Caco-2 (cell line): ENCODE measurements around the gene TMEM239. TPM values are rescaled to one million over a fixed set of nuclear protein-coding genes. Genes with fewer than 3 reads are reported as not detected.
"Not testable (repeated sequence)": the region's sequence is repeated elsewhere in the genome, so short reads cannot be mapped to it uniquely, and the experiment has no call there.

Experiments used
- BruUV-seq: library from RNA; stranded (reverse); fragments of 400-500 nt; replicated peaks from 2 replicates; lab custom pipeline; 2021; lab: Mats Ljungman, UMichigan
- CTCF ChIA-PET: fragments of 300-600 bp; sonication (Branson Sonifier 250); formaldehyde crosslinking; loops from one replicate; lab custom pipeline; 2022; ENCODE audit warnings: antibody characterized with exemption; lab: Charles Lee
- POLR2A ChIA-PET: fragments of 300-600 bp; sonication (Branson Sonifier 250); formaldehyde crosslinking; loops from one replicate; lab custom pipeline; 2022; ENCODE audit warnings: antibody characterized with exemption; lab: Charles Lee
- DNase-seq, 2 experiments: peaks; one replicate each; pipeline versions ENCODE4 v3.0.0 to v3.0.0-alpha.2; 2020 to 2022
- H3K27me3 ChIP-seq: replicated peaks from 2 replicates; pipeline ENCODE4 v1.6.0; 2011; ENCODE audit warnings: low read length; ENCODE audit not compliant: control insufficient read depth, insufficient read depth
- H3K36me3 ChIP-seq: 2 replicates; pipeline ENCODE4 v1.5.1; 2011; ENCODE audit warnings: low read length; ENCODE audit not compliant: control insufficient read depth, insufficient read depth
- H3K4me1 ChIP-seq: fragments of 250-450 bp; sonication (Bioruptor Pico); 2 replicates; pipeline ENCODE4 v1.5.1; 2020; ENCODE audit warnings: mild to moderate bottlenecking
- H3K4me3 ChIP-seq: 2 replicates; pipeline ENCODE4 v1.5.1; 2011; ENCODE audit warnings: low read depth, mild to moderate bottlenecking, control low read depth, low read length
- H3K9me3 ChIP-seq: fragments of 250-450 bp; sonication (Bioruptor Pico); 2 replicates; pipeline ENCODE4 v1.5.1; 2020; ENCODE audit warnings: mild to moderate bottlenecking, moderate library complexity
- H3K27ac Mint-ChIP-seq: one replicate; pipeline ENCODE4 v1.8.0; 2022; ENCODE audit warnings: mixed read lengths; ENCODE audit not compliant: unreplicated experiment
- H3K27me3 Mint-ChIP-seq: one replicate; pipeline ENCODE4 v1.8.0; 2022; ENCODE audit warnings: mixed read lengths; ENCODE audit not compliant: insufficient read depth, unreplicated experiment
- H3K36me3 Mint-ChIP-seq: one replicate; pipeline ENCODE4 v1.8.0; 2022; ENCODE audit warnings: mild to moderate bottlenecking, mixed read lengths; ENCODE audit not compliant: insufficient read depth, unreplicated experiment
- H3K4me1 Mint-ChIP-seq: one replicate; pipeline ENCODE4 v1.8.0; 2022; ENCODE audit warnings: low read depth, mixed read lengths; ENCODE audit not compliant: unreplicated experiment
- H3K4me3 Mint-ChIP-seq: one replicate; pipeline ENCODE4 v1.8.0; 2022; ENCODE audit warnings: mild to moderate bottlenecking, moderate library complexity, mixed read lengths; ENCODE audit not compliant: unreplicated experiment
- H3K9me3 Mint-ChIP-seq: one replicate; pipeline ENCODE4 v1.8.0; 2022; ENCODE audit warnings: mixed read lengths; ENCODE audit not compliant: unreplicated experiment
- CTCF ChIP-seq, 2 experiments: fragments of 200-600 bp in 1 of 2; IDR thresholded peaks; 1 replicate in 1 of 2; 2 replicates in 1 of 2; pipeline versions ENCODE4 v1.5.1 to v1.8.0; 2011 to 2022; ENCODE audit warnings: antibody characterized with exemption in 1 of 2, control low read depth in 1 of 2, inconsistent platforms in 1 of 2, low read depth in 1 of 2, low read length in 1 of 2, mild to moderate bottlenecking in 1 of 2, moderate library complexity in 1 of 2; ENCODE audit not compliant: insufficient read depth in 1 of 2, severe bottlenecking in 1 of 2, unreplicated experiment in 1 of 2
- intact Hi-C: fragments of 100-400 bp; cut with micrococcal nuclease; formaldehyde crosslinking; loops from one replicate; pipeline ENCODE4 v1.10.0; 2022; ENCODE audit not compliant: unreplicated experiment
- total RNA-seq: library from RNA; stranded (reverse); gene quantifications from 2 replicates; pipeline ENCODE4 v1.2.3, GENCODE V29; 2022

The TMEM239 gene
- total RNA-seq, 1 experiment from 2014 or later, result not detected

GRCh38 chr20:2825761-2826160 lies 9.6 kb downstream of the TMEM239 start:
- Mint-ChIP-seq H3K9me3 (no peaks in the 10 kb centered on the region), H3K36me3 (no peaks in the 10 kb centered on the region), H3K27ac (no peak overlapping the region), H3K27me3 (peaks cover 9% of the 10 kb centered on the region), H3K4me1 (no peaks in the 10 kb centered on the region), H3K4me3 (no peak overlapping the region)
- Histone ChIP-seq H3K9me3 (no peaks in the 10 kb centered on the region), H3K4me3 (no peak overlapping the region), H3K27me3 (no peaks in the 10 kb centered on the region), H3K36me3 (no peaks in the 10 kb centered on the region), H3K4me1 (no peaks in the 10 kb centered on the region)
- ChIA-PET CTCF (no interaction called here), POLR2A (no interaction called here)
- intact Hi-C loops, result no loop called here
- no peak for DNase-seq
- BruUV-seq, result no TSS peak
- no peak for TF ChIP-seq CTCF (IDR thresholded peaks at IDR 0.05; ENCODE audit: insufficient read depth in 1 of 2, low read depth in 1 of 2, low read length in 1 of 2, severe bottlenecking in 1 of 2, unreplicated experiment in 1 of 2)

- Mint-ChIP-seq H3K9me3 (no peaks in the 10 kb centered on the region), H3K27me3 (peaks cover 9% of the 10 kb centered on the region), H3K36me3 (no peaks in the 10 kb centered on the region), H3K27ac (no peak overlapping the region), H3K4me1 (no peaks in the 10 kb centered on the region), H3K4me3 (no peak overlapping the region)
- ChIA-PET CTCF (no interaction called here), POLR2A (no interaction called here)
- H3K36me3 ChIP-seq, result no peaks in the 10 kb centered on the region
- DNase-seq, result no peak
- TF ChIP-seq CTCF (IDR thresholded peaks at IDR 0.05; ENCODE audit: insufficient read depth in 1 of 2, low read depth in 1 of 2, low read length in 1 of 2, severe bottlenecking in 1 of 2, unreplicated experiment in 1 of 2), result no peak
- no TSS peak for BruUV-seq
- intact Hi-C loops, result no loop called here
- no peaks in the 10 kb centered on the region for H3K4me1 ChIP-seq
- H3K4me3 ChIP-seq, result no peak overlapping the region
- no peaks in the 10 kb centered on the region for H3K9me3 ChIP-seq
- no peaks in the 10 kb centered on the region for H3K27me3 ChIP-seq
Observed at GRCh38 chr20:2826655-2827054, 10.5 kb downstream of the TMEM239 start.

- intact Hi-C loops, result no loop called here
- Histone ChIP-seq H3K36me3 (no peaks in the 10 kb centered on the region), H3K4me1 (no peaks in the 10 kb centered on the region), H3K9me3 (no peaks in the 10 kb centered on the region), H3K27me3 (no peaks in the 10 kb centered on the region), H3K4me3 (no peak overlapping the region)
- BruUV-seq, result no TSS peak
- H3K36me3 Mint-ChIP-seq, result no peaks in the 10 kb centered on the region
- no peak for TF ChIP-seq CTCF (IDR thresholded peaks at IDR 0.05; ENCODE audit: insufficient read depth in 1 of 2, low read depth in 1 of 2, low read length in 1 of 2, severe bottlenecking in 1 of 2, unreplicated experiment in 1 of 2)
- no peaks in the 10 kb centered on the region for H3K9me3 Mint-ChIP-seq
- DNase-seq, result no peak
- no peak overlapping the region for H3K4me3 Mint-ChIP-seq
- POLR2A ChIA-PET, result no interaction called here
- H3K27ac Mint-ChIP-seq, result no peak overlapping the region
- CTCF ChIA-PET, result no interaction called here
- H3K27me3 Mint-ChIP-seq, result peaks cover 9% of the 10 kb centered on the region
- H3K4me1 Mint-ChIP-seq, result no peaks in the 10 kb centered on the region
Observed at GRCh38 chr20:2829376-2829775, 13.2 kb downstream of the TMEM239 start.

- H3K27me3 ChIP-seq, H3K9me3 ChIP-seq, H3K36me3 Mint-ChIP-seq, H3K4me3 Mint-ChIP-seq, intact Hi-C loops, H3K4me1 Mint-ChIP-seq, BruUV-seq, DNase-seq, H3K36me3 ChIP-seq, H3K27me3 Mint-ChIP-seq, H3K4me1 ChIP-seq, POLR2A ChIA-PET, H3K27ac Mint-ChIP-seq, H3K4me3 ChIP-seq, H3K9me3 Mint-ChIP-seq: not testable (repeated sequence)
- CTCF ChIA-PET, result interaction anchor here (0.7 kb wide), 3 partner anchors 52 to 226 kb away, joined by 6 to 15 read pairs (median 8); no protein-coding TSS in a partner anchor
Observed at GRCh38 chr20:2831206-2831605, 15.0 kb downstream of the TMEM239 start.
